Colonic mucosa (tissue), 4 donors: ENCODE data around the gene RAF1. TPM values are rescaled to one million over a fixed set of nuclear protein-coding genes. Genes with fewer than 3 reads are reported as not detected.
A peak's percentile ranks its signal among the peaks of the same experiment; 100 is the strongest.

Experiments
- DNase-seq: peaks from one replicate; pipeline ENCODE4 v3.0.0-alpha.2; 2020
- H3K27ac ChIP-seq: fragments of 200-600 bp; one replicate; pipeline ENCODE4 v1.8.0; 2021
- H3K27me3 ChIP-seq: fragments of 200-600 bp; one replicate; pipeline ENCODE4 v1.8.0; 2021
- H3K36me3 ChIP-seq: fragments of 200-600 bp; one replicate; pipeline ENCODE4 v1.8.0; 2021
- H3K4me1 ChIP-seq: fragments of 200-600 bp; one replicate; pipeline ENCODE4 v1.8.0; 2021; ENCODE audit warnings: mild to moderate bottlenecking
- H3K4me3 ChIP-seq: fragments of 200-600 bp; one replicate; pipeline ENCODE4 v1.8.0; 2021
- H3K9ac ChIP-seq, 2 donors: one replicate each; pipeline ENCODE4 v1.7.0; 2013; ENCODE audit warnings: control low read depth in 2 of 2, low read depth in 2 of 2, low read length in 2 of 2
- H3K9me3 ChIP-seq: fragments of 200-600 bp; one replicate; pipeline ENCODE4 v1.8.0; 2021
- CTCF ChIP-seq: fragments of 200-600 bp; IDR thresholded peaks from one replicate; pipeline ENCODE4 v1.8.0; 2022; ENCODE audit warnings: antibody characterized with exemption, mild to moderate bottlenecking
- intact Hi-C: fragments of 100-400 bp; cut with DNase I; formaldehyde crosslinking; loops from one replicate; pipeline ENCODE4 v1.14.1; 2022
- total RNA-seq, 2 donors: library from RNA; stranded (reverse); fragmentation: NEBNext Ultra II Directional in 1 of 2; extraction: Animal tissue kit (Norgen Biotek cat#: 25700) in 1 of 2; gene quantifications; one replicate each; pipeline ENCODE4 v1.2.1, GENCODE V29; 2021
- donor health status: healthy.
- donor health status: DM: no; HTN: no; CAD: no.
- donor health status: DM: no; HTN: no; CAD: no.

Gene RAF1
- total RNA-seq, 2 donors from 2014 or later = 66.1 to 79.5 TPM

- no peaks in the 10 kb centered on the region for H3K4me1 ChIP-seq
- DNase-seq = no peak
- H3K27me3 ChIP-seq = no peaks in the 10 kb centered on the region
- no peak overlapping the region for H3K27ac ChIP-seq
- intact Hi-C loops = no loop called here
- no peak overlapping the region for H3K4me3 ChIP-seq
- H3K9me3 ChIP-seq = no peaks in the 10 kb centered on the region
- no peak overlapping the region for H3K9ac ChIP-seq
- no peaks in the 10 kb centered on the region for H3K36me3 ChIP-seq
- no peak for TF ChIP-seq CTCF
These were observed 22.2 kb upstream of the RAF1 start for GRCh38 chr3:12686096-12686495.

- no peaks in the 10 kb centered on the region for H3K27me3 ChIP-seq
- DNase-seq = no peak
- no peaks in the 10 kb centered on the region for H3K4me1 ChIP-seq
- H3K36me3 ChIP-seq = no peaks in the 10 kb centered on the region
- no peak for TF ChIP-seq CTCF
- no peaks in the 10 kb centered on the region for H3K9me3 ChIP-seq
- no peak overlapping the region for H3K9ac ChIP-seq
- peak overlapping the region; percentile 22 for H3K27ac ChIP-seq
- intact Hi-C loops = no loop called here
- no peak overlapping the region for H3K4me3 ChIP-seq
These were observed 18.1 kb upstream of the RAF1 start for GRCh38 chr3:12681943-12682390.

- Histone ChIP-seq H3K27me3 (no peaks in the 10 kb centered on the region), H3K9ac (no peak overlapping the region), H3K4me1 (no peaks in the 10 kb centered on the region), H3K9me3 (no peaks in the 10 kb centered on the region), H3K4me3 (no peak overlapping the region), H3K36me3 (no peaks in the 10 kb centered on the region), H3K27ac (peak overlapping the region; percentile 22)
- no peak for DNase-seq
- intact Hi-C loops = no loop called here
- TF ChIP-seq CTCF = no peak
These were observed 17.4 kb upstream of the RAF1 start for GRCh38 chr3:12681089-12681942.

- H3K27me3 ChIP-seq = no peaks in the 10 kb centered on the region
- H3K9me3 ChIP-seq = no peaks in the 10 kb centered on the region
- TF ChIP-seq CTCF = no peak
- DNase-seq = no peak
- H3K4me1 ChIP-seq = no peaks in the 10 kb centered on the region
- intact Hi-C loops = no loop called here
- no peak overlapping the region for H3K27ac ChIP-seq
- no peak overlapping the region for H3K9ac ChIP-seq
- H3K4me3 ChIP-seq = no peak overlapping the region
- no peaks in the 10 kb centered on the region for H3K36me3 ChIP-seq
These were observed 15.6 kb upstream of the RAF1 start for GRCh38 chr3:12679468-12679867.

- Histone ChIP-seq H3K4me3 (no peak overlapping the region), H3K36me3 (no peaks in the 10 kb centered on the region), H3K27me3 (no peaks in the 10 kb centered on the region), H3K27ac (no peak overlapping the region), H3K9me3 (no peaks in the 10 kb centered on the region), H3K4me1 (no peaks in the 10 kb centered on the region), H3K9ac (no peak overlapping the region)
- intact Hi-C loops = no loop called here
- DNase-seq = no peak
- no peak for TF ChIP-seq CTCF
These were observed 13.7 kb upstream of the RAF1 start for GRCh38 chr3:12677616-12678015.
